Transverse colon (tissue), 3 donors: ENCODE measurements around the gene PKP4.

Experiments
- POLR2A ChIP-seq: fragments of 450-650 bp; IDR thresholded peaks from one replicate; pipeline ENCODE4 v1.6.1; 2016; ENCODE audit warnings: antibody characterized with exemption, mild to moderate bottlenecking, moderate library complexity
- TF ChIP-seq, protein P1 (sequence below), 5 experiments: fragments of 200-600 bp in 3 of 5; fragments of 450-650 bp in 2 of 5; sonication (generic) in 3 of 5; IDR thresholded peaks; 1 replicate in 2 of 5; 2 replicates in 3 of 5; pipeline ENCODE4 v1.5.1; 2016 to 2017; ENCODE audit warnings: antibody characterized with exemption in 5 of 5, inconsistent platforms in 3 of 5, mild to moderate bottlenecking in 2 of 5, moderate library complexity in 1 of 5

DNA sequence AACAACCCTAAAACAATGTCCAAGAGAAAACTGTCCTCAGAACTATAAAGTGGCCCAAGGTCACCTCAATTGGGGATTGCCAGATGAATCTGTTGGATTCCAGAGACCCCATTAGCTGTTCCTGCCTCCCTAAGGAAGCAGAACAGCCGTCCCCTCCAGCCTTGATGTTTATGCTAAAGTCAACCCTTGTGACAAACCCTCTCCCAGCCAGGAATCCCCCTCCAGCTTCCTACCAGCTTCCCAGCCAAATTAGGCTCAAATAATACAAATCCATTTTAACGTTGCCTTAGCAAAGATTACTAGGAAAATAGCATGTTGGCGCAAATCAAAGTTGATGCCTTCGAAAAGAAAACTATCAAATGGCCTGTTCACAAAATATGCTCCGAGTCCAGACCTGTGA is 232.6 kb downstream of the PKP4 start:
- TF ChIP-seq POLR2A, result no peak
- TF ChIP-seq, protein P1, sequence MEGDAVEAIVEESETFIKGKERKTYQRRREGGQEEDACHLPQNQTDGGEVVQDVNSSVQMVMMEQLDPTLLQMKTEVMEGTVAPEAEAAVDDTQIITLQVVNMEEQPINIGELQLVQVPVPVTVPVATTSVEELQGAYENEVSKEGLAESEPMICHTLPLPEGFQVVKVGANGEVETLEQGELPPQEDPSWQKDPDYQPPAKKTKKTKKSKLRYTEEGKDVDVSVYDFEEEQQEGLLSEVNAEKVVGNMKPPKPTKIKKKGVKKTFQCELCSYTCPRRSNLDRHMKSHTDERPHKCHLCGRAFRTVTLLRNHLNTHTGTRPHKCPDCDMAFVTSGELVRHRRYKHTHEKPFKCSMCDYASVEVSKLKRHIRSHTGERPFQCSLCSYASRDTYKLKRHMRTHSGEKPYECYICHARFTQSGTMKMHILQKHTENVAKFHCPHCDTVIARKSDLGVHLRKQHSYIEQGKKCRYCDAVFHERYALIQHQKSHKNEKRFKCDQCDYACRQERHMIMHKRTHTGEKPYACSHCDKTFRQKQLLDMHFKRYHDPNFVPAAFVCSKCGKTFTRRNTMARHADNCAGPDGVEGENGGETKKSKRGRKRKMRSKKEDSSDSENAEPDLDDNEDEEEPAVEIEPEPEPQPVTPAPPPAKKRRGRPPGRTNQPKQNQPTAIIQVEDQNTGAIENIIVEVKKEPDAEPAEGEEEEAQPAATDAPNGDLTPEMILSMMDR (IDR thresholded peaks at IDR 0.05), result no peak
